GM18868 (cell line): Measurements from ENCODE around the gene PAN3.
"Not testable (repeated sequence)": the region's sequence is repeated elsewhere in the genome, so short reads cannot be mapped to it uniquely, and the experiment has no call there.

Experiments
- ATAC-seq: cut with Tn5 transposase; IDR thresholded peaks from one replicate; pipeline ENCODE4 v1.9.1; 2021; ENCODE audit warnings: mild to moderate bottlenecking, moderate library complexity; ENCODE audit not compliant: unreplicated experiment

The PAN3 gene, protein sequence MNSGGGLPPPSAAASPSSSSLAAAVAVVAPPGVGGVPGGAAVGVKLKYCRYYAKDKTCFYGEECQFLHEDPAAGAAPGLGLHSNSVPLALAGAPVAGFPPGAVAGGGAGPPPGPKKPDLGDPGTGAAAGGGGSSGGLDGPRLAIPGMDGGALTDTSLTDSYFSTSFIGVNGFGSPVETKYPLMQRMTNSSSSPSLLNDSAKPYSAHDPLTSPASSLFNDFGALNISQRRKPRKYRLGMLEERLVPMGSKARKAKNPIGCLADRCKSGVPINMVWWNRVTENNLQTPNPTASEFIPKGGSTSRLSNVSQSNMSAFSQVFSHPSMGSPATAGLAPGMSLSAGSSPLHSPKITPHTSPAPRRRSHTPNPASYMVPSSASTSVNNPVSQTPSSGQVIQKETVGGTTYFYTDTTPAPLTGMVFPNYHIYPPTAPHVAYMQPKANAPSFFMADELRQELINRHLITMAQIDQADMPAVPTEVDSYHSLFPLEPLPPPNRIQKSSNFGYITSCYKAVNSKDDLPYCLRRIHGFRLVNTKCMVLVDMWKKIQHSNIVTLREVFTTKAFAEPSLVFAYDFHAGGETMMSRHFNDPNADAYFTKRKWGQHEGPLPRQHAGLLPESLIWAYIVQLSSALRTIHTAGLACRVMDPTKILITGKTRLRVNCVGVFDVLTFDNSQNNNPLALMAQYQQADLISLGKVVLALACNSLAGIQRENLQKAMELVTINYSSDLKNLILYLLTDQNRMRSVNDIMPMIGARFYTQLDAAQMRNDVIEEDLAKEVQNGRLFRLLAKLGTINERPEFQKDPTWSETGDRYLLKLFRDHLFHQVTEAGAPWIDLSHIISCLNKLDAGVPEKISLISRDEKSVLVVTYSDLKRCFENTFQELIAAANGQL

DNA sequence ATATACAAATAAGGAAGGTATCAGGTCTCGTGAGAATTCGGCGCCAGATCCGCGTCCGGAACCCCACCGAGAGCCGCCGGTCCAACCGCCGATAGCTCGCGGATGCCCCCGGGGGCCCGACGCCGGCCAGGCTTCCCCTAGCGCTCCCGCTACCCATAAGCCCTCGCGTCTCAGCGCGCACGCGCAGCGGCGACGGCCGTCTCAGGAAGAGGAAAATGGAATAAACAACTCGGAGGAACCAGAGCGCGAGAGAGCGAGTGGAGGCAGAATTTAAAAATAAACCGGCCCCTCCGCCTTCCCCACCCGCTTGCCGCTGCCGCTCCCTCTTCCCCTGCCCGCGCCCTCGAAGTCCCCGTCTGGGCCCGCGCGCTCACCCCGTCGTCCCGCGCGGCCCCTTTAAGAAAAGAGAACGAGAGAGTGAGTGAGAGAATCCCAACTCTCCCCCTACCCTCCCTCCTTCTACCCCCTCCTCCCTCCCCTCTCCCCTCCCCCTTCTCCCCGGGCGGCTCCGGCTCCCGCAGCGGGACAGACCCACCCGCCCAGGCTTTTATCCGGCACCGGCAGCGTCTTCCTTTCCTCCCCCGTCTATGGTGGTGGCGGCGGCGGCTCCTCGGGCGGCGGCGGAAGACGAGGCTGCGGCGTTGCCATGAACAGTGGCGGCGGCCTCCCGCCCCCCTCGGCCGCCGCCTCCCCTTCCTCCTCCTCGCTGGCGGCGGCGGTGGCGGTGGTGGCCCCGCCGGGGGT, at the start of gene PAN3:
Gene PAN3 (plus strand): TSS at position 534 of the 744 bp plus-strand sequence. CDS start 113 bp downstream, at position 647.
- ATAC-seq: peak; percentile 52

DNA sequence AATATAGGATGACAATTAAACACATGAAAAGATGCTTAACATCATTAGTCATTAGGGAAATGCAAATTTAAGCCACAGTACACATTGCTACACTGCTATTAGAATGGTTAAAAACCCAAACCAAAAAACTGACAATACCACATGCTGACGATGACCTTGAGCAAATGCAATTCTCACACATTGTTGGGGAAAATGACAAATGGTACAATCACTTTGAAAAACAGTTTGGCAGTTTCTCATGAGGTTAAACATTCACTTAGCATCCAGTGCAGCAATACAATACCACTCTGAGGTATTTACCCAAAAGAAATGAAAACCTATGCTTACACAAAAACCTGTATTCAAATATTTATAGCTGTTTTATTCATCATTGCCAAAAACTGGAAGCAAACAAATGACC, 49.3 kb upstream of the PAN3 start:
- no peak for ATAC-seq

DNA sequence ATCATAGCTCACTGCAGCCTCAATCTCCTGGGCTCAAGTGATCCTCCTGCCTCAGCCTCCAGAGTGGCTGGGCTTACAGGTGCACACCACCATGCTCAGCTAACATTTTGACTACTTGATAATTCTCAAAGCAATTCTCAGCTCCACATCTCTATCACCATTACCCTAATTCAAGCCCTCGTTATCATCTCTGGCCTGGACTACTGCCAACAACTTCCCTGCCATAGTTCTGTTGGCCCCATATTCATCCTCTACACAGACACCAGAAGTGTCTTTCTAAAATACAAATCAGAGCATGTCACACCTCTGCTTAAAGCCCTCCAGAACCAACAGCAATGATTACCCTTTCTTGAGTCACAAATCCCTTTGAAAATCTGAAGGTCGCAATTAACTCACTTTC, 45.9 kb upstream of the PAN3 start:
- ATAC-seq: no peak

DNA sequence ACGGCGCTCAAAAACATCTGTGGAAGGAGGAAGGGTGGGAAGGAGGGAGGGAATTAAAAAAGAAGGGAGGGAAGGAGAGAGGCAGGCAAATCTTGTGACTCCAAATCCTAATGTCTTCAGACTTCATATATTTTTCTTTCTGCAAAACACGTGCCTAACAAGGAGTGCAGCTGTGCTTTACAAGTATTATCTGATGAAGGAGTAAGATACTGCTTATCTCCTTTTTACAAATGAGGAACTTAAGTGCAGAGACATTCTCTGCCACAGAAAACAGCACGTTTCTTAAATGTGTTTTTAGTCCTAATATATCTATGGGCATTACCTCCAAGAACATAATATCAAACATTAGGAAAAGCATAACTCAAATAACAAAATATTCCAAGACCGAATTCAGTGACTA, 44.5 kb upstream of the PAN3 start:
- ATAC-seq: no peak

DNA sequence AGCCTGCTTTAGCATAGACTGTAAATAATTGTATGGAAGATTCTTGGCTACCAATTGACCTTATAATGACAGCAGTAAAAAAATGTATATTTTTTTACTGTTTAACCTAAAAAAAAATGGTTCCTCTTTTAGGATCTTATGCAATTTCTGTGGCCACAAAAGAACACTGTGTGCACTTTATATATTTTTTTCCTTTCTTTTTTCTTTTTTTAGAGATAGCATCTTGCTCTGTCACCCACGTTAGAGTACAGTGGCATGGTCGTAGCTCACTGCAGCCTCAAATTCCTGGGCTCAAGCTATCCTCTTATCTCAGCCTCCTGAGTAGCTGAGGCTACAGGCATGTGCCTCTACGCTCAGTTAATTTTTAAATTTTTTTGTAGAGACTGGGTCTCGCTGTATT, 44.0 kb upstream of the PAN3 start:
- no peak for ATAC-seq

DNA sequence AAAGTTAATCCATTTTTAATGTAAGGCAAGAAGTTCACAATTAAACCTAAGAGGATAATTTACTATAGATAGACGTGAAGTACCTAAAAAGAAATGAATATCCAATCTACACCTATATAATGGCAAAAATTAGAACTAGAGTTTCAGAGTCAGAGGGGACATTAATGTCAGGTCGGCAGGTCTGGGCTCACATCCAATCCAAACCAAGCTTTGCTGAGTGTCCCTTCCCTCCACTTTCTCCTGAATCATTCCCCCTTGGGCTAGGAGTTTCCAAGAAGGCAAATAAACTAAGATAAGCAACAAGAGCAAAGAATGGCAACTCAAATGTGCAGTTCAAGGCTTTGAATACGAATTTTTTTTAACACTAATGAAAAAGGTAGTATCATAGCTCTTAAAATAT, 40.8 kb upstream of the PAN3 start:
- ATAC-seq: no peak

DNA sequence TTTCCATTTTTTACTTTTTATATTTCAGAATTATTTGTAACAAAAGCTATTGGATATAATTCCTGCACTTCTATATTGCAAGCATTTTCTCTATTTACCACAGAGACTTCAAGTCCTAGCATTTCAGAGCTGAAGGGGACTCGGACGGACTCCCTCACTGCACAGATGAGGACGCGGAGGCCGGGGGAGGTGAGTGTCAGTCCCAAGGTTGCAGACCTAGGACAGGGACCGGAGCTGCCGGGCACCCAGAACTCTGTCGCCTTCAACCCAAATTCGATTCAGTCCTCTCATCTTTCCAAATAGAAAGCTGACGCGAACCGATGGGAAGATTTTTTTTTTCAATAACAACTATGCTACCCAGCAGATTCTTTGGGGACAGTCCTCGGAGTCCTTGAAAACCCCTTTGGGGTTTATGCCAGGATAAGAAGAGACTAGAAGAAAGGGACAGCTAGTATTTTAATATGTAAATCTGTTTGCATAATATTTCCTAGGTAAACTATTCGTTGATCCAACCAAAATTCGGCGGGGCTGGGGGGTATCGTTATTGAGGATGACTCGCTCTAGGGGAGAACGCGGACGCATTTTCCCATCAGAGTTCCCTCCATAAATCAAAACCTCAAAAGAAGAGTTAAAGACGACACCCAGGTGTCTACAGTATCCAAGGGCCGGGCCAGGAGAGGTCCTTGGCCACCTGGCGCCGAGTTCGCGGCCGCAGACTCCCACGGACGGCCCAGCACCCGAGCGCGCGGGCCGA, 38.8 kb upstream of the PAN3 start:
- ATAC-seq: no peak

DNA sequence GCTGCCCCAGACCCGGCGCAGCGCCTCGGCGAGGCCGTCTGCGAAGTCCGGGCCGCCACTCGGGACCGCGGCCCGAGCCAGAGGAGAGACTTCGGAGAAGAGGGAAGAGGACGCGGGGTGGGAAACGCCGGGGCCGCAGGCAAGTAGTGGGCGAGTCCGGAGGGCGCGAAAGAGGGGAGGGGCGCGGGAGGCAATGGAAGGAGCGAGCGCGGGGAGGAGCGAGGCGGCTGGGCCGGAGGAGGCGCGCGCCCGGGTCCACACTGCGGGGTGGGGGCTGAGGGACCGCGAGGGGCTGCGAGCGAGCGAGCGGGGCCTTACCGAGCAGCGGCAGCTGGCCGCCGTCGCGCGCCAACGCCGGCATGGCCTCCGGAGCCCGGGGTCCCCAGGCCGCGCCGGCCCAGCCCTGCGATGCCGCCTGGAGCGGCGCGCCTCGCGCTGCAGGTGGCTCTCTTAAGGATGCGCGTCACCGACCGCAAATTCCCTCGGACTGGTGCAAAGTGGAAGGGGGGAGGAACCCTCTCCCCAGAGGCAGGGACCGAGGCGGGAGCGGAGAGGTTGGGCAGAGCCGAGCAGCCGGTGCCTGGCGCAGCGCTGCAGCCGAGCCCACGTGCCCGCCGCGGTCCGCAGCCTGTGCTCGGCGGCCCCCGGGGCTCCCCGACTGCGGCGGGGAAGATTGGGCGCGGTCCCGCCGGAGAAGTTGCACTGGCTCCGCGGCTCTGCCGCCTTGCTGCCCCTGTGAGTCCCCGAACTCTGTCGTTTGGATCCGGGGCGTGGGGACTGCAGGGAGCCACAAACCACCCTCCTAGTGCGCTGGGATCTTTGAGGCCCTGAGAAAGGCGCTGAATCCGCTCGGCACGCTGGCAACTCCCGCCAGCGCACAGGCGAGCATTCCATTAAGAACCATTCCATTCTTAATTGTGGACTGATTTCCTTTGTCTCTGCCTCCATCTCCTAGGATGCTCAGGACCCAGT, 37.9 kb upstream of the PAN3 start, which contains the start of gene FLT3:
Gene FLT3 (minus strand): TSS at position 427 of the 972 bp plus-strand sequence. CDS start 66 bp downstream, at position 361.
- ATAC-seq: peak; percentile 65

DNA sequence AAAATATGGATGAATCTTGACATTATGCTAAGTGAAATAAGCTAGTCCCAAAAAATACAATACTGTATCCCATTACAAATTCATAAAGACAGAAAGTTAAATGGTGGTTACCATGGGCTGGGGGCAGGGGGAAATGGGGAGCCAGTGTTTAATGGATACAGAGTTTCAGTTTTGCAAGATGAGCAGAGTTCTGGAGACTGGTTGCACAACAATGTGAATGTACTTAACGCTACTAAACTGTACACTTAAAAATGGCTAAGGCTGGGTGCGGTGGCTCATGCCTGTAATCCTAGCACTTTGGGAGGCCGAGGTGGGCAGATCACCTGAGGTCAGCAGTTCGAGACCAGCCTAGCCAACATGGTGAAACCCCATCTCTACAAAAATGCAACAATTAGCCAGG, 36.5 kb upstream of the PAN3 start:
- ATAC-seq: not testable (repeated sequence)

DNA sequence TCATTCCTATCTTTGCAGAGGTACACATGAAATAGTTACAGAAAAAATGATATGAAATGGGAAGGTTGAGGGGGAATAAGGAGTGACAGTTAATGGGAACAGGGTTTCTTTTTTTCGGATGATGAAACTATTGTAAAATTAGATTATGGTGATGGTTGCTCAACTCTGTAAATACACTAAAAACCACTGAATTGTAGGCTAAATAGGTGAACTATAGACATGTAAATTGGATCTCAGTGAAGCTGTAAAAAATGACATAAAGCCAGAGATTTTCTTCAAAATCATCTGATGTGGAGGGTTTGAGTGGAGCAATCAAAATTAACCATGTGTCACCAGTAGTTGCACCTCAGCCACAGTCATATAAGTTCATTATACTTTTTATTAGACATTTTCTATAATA, 31.4 kb upstream of the PAN3 start:
- ATAC-seq: no peak

DNA sequence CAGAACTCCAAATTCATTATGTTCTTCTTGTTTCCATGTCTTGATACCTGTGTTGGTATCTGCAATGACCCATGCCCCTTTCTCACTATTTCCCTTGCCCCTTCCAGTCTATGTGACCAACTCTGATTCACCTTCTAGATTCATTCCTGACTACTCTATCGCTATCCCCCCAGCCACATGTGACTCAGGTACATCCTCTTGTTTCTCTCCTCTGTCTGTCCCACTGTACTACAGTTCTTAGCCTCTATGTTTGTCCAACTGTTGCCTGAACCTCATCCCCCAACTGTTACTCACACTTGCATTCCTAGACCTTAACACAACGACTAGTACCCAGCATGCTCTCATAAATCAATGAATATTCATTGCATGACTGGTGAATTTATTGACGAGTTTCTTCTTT, 27.9 kb upstream of the PAN3 start:
- no peak for ATAC-seq

DNA sequence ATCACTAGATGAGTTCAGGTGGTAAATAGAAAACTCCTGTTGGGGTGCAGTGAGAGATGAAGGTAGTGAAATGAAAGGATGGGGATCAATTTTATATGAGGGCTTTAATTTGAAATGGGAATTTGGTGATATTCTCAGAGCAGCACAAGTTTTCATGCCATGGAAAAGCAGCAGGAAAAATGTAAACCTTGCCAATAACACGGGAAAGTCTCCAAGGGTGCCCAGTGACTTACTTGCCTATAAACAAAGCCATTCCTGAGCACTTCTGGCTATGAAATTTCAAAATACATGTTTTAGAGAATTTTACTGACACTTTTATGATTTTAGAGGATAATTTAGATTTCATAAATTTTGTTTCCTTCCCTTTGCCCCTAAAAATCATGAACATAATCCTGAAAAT, 21.6 kb upstream of the PAN3 start:
- ATAC-seq: no peak

DNA sequence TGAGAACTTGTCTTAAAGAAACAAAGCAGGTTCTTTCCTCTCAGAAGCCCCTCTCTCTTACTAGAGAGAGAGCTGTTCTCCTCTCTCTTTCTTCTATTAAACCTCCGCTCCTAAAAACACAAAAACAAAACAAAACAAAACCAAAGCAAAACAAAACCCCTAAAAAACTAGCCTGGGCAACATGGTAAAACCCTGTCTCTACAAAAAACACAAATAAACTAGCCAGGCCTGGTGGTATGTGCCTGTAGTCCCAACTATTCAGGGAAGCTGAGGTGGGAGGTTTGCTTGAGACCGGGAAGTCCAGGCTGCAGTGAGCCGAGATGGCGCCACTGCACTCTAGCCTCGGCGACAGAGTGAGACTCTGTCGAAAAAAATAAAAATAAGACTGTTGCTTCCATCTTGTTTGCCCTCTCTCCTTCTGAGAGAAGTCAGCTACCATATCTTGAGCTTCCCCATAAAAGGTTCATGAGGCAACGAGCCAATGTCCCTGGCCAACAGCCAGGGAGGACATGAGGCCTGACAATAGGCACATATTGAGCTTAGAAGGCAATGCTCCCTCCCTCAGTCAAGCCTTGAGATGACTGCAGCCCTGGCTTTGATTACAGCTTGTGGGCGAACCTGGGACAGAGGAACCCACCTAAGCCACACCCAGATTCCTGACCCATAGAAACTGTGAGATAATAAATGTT, 20.5 kb upstream of the PAN3 start:
- ATAC-seq: no peak

DNA sequence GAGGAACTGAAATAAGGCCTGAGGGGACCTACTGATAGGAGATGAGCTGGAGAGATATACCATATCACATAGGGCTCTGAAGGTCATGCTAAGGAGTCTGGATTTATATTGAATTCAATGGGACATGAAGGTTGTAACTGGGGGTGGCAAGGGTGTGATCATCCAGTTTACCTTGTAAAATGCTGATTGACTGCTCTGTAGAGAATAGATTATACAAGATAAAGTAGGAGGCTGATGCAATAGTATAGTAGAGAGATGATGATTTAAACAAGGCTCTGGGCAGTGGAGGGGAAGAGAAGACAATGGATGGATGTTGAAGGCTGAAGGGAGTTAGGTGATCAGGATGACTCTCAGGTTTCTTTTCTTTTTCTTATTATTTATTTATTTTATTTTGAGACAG, 18.0 kb upstream of the PAN3 start:
- no peak for ATAC-seq

DNA sequence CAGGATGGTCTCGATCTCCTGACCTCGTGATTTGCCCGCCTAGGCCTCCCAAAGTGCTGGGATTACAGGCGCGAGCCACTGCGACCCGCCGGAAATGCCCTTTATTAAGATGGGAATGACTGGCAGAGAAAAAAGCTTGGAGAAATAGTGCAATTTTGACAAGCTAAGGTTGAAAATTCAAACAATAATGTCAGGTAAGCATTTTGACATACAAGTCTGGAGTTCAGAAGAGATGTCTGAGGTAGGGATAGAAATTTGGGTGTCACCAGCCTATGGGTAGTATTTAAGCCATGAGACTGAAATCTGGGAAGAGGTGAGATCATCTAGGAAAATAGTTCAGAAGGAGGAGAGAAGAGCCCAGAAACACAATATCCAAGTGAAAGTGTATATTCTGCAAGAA, 17.1 kb upstream of the PAN3 start:
- no peak for ATAC-seq

DNA sequence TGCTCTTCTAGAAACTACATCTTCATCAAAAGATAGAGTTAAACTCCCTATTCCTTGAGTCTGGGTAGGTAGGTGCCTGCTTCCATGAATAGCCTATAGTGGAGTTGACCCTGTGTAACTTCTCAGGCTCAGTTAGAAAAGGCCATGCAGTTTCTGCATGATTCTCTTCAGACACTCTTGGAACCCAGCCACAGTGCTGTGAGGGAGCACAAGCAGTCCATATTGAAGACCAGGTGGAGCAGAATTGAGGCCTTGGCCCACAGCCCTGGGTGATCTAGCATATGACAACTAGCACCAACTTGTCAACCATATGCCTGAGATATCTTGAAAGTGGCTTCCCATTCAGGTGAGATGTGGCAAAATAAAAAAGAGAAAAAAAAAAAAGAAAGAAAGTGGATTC, 10.3 kb upstream of the PAN3 start:
- no peak for ATAC-seq

DNA sequence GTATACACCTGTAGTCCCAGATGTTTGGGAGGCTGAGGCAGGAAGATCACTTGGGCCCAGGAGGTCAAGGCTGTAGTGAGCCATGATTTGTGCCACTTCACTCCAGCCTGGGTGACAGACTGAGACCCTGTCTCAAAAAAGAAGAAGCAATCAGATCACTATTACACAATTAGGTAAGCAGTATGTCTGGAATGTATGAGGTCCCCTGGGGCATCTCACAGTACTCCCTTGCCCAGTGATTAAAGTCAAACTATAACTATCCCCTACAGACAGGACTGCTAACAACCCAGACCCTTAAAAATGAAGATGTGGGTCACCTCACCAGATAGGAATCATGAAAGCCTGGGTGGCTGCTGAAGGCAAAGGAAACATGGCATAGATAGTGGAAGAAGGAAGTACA, 9.4 kb upstream of the PAN3 start:
- ATAC-seq: no peak

DNA sequence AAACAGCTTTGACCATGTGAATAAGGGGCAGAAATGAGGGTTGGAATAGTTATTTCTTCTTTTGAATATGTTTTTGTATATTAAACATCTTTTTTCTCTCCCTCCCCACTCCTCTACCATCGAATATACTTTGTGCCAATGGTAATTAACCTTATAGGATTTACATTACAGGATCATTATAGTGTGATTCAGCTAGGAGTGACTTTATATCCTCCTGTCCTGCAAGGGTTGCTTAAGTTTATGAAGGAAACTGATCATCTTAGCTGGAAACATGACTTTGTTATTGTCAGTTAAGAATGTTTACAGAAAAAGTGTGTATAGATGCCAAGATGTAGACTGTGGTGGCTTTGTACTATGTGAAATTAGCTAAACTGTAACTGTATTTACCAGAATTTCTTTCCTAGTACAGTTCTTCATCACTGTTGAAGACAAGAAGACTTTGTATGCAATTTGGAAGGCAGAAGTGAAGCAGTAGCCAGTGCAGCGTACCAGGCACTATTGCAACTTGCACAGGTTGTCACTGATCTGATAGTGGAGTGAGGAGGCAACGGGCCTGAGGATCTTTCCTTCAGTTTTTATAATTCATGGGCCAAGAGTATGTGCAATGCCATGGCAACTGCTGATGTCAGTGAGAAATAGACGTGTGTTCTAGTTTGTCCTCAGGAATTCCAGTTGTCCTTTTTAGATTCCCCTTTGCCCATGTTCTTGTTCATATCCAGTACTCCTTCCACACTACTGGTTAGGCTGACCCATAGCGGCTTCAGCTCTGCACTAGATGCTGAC, 8.2 kb upstream of the PAN3 start:
- ATAC-seq: no peak
